ENCODE results near the gene TNNI2. TPM values are rescaled to one million over a fixed set of nuclear protein-coding genes. Genes with fewer than 3 reads are reported as not detected.

Gene TNNI2
- total RNA-seq, 4 donors from 2014 or later = 17.4 to 63.6 (median 27.2) TPM

DNA sequence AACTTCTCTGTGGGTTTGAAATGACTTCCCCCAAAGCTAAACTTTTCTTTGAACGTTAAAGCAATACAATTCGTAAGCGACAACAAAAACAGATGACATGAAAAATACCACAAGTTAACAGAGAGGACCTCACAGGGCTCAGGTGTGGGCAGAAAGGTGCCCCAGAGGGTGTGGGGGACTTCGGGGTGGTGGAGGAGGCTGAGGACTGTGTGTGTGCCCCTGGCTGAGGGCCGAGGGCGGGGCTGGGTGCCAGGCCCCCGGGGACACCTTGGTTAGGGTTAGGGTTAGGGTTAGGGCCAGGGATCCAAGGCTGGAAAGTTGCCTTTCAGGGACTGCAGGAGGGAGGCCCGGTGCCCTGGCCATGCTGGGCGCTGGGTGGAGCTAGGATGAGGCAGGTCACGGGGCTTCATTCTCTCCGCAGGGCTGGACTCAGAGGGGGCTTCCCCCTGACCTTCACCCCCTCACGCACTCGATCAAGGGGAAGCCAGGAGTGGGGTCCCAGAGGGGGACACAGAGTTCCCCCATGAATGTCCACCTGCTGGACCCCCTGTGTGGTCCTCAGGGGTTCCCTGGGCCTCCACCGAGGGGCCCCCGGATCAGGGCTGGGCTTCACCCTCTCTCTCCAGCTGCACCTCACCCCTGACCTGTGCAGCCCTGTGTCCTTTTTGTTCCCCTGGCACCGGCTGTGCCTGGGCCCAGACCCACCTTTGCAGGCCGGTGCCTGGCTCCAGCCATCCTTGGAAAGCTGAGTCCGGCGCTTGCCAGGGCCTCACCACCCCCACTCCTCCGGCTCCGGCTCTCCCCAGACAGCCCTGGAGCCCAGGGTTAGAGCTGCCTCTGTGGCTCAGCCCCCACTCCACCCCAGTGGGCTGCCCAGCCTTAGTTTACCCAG is 7.0 kb downstream of the TNNI2 start:
- no peak for DNase-seq (ENCODE audit: low spot score in 2 of 2)
- WGBS = 64% methylated on average over 11 of the region's 21 CpGs
- TF ChIP-seq EP300 (IDR thresholded peaks at IDR 0.05) = no peak
- TF ChIP-seq CTCF (IDR thresholded peaks at IDR 0.05) = no peak
- no peak for TF ChIP-seq POLR2AphosphoS5 (IDR thresholded peaks at IDR 0.05)
- TF ChIP-seq POLR2A (IDR thresholded peaks at IDR 0.05) = no peak
- no peak overlapping the region for H3K4me3 ChIP-seq
- H3K4me1 ChIP-seq = peaks cover 30% of the 10 kb centered on the region
- no peaks in the 10 kb centered on the region for H3K36me3 ChIP-seq
- H3K27ac ChIP-seq = no peak overlapping the region
- H3K27me3 ChIP-seq = no peaks in the 10 kb centered on the region
- no peaks in the 10 kb centered on the region for H3K9me3 ChIP-seq

DNA sequence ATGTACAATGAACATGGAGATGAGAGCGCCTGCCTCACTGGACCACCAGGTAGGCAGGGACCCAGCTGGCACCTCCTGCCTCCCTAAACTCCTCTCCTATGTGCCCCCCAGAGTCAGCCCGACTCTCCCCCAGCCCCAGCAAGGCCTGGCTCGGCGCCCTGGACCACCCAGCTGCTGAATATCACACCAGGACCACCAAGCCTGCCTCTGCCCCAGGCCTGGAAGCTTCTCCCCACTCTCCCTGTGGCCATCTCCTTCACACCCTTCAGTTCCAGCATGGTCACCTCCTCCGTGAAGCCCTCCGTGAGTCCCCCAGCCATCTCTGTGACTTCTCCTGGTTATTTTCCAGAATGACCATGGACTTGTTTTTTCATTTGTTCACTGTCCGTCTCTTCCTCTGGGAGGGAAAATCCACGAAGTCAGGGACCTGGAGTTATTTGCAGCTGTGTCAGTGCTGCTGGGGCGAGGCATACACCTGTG is 7.7 kb downstream of the TNNI2 start:
- DNase-seq (ENCODE audit: low spot score in 2 of 2) = no peak
- H3K4me1 ChIP-seq = peaks cover 27% of the 10 kb centered on the region
- H3K4me3 ChIP-seq = no peak overlapping the region
- H3K9me3 ChIP-seq = no peaks in the 10 kb centered on the region
- WGBS = 94% methylated on average over 9 of the region's 9 CpGs
- H3K27ac ChIP-seq = no peak overlapping the region
- no peaks in the 10 kb centered on the region for H3K36me3 ChIP-seq
- no peak for TF ChIP-seq CTCF (IDR thresholded peaks at IDR 0.05)
- no peak for TF ChIP-seq POLR2AphosphoS5 (IDR thresholded peaks at IDR 0.05)
- no peak for TF ChIP-seq POLR2A (IDR thresholded peaks at IDR 0.05)
- TF ChIP-seq EP300 (IDR thresholded peaks at IDR 0.05) = no peak
- H3K27me3 ChIP-seq = no peaks in the 10 kb centered on the region

GRCh38 chr11:1847006-1847735 is 8.4 kb downstream of the TNNI2 start:
- peaks cover 25% of the 10 kb centered on the region for H3K4me1 ChIP-seq
- TF ChIP-seq EP300 (IDR thresholded peaks at IDR 0.05) (no peak), POLR2A (IDR thresholded peaks at IDR 0.05) (no peak), POLR2AphosphoS5 (IDR thresholded peaks at IDR 0.05) (no peak)
- no peak overlapping the region for H3K4me3 ChIP-seq
- WGBS = 87% methylated on average over 26 of the region's 34 CpGs
- H3K27ac ChIP-seq = no peak overlapping the region
- no peaks in the 10 kb centered on the region for H3K27me3 ChIP-seq
- H3K9me3 ChIP-seq = no peaks in the 10 kb centered on the region
- DNase-seq (ENCODE audit: low spot score in 2 of 2) = no peak
- no peaks in the 10 kb centered on the region for H3K36me3 ChIP-seq

DNA sequence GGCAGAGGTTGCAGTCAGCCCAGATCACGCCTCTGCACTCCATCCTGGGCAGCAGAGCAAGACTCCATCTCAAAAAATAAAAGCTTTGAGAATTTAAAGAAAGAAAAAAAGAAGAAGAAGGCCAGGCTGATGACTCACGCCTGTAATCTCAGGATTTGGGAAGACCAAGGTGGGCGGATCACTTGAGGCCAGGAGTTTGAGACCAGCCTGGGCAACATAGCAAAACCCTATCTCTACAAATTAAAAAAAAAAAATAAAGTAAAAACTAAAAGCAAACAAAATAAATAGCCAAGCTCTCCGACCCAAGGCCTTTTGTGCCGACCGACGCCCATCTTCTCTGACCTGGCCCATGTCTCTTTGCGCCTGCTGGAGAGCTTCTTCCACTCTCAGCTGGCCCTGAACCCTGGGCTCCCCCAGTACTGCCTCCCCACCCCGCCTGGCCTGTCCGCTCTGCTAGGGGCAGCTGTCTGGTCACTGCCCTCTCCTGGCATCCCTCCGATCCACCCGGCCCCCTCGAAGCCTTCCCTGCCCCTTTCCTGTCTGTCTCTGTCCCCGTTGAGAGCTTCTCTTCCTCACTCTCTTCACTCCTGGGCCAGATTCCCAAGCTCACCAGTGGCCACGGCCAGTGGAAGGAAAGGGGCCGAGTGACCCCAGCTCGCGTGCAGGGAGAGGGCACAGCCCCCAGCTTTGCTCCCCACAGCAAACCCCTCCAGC is 9.3 kb downstream of the TNNI2 start:
- Histone ChIP-seq H3K27ac (no peak overlapping the region), H3K4me3 (no peak overlapping the region), H3K36me3 (no peaks in the 10 kb centered on the region), H3K9me3 (no peaks in the 10 kb centered on the region), H3K4me1 (peaks cover 16% of the 10 kb centered on the region), H3K27me3 (no peaks in the 10 kb centered on the region)
- WGBS = 92% methylated on average over 18 of the region's 18 CpGs
- DNase-seq (ENCODE audit: low spot score in 2 of 2) = no peak
- TF ChIP-seq EP300 (IDR thresholded peaks at IDR 0.05) = no peak
- no peak for TF ChIP-seq POLR2AphosphoS5 (IDR thresholded peaks at IDR 0.05)
- TF ChIP-seq CTCF (IDR thresholded peaks at IDR 0.05) = no peak
- TF ChIP-seq POLR2A (IDR thresholded peaks at IDR 0.05) = no peak

DNA sequence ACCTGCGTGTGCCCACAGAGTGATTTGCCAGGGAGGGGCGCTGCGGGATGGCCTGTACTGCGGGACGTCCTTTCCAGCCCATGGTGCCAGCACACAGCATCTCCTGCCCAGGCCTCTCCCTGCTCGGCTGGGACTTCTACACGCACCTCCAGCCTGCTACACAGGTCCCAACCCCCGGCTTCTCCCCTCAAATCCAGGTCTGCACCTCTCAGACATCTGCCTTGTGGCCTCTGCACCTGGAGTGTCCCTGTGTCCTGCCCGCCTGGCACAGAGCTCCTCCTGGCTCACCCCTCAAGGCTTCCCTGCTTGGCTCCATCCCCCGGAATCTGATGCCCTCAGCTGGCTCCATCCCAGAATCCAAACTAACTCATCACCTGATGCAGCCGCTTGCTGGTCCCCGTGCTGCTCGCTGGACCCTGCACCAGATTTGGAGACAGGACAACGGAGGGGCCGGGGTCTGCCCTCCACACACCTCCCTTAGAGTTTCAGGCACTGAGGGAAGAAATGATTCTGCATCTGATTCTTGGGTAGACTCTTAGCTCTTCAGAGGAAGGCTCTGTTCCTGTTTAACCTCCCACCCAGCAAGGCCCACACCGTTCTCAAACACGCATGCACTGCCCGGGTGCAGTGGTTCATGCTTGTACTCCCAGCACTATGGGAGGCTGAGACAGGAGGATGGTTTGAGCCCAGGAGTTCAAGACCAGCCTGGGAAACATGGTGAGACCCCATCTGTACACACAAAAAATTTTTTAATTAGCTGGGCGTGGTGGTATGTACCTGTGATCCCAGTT is 10.1 kb downstream of the TNNI2 start:
- Histone ChIP-seq H3K4me3 (no peak overlapping the region), H3K27ac (no peak overlapping the region), H3K27me3 (no peaks in the 10 kb centered on the region), H3K4me1 (peaks cover 13% of the 10 kb centered on the region), H3K9me3 (no peaks in the 10 kb centered on the region), H3K36me3 (no peaks in the 10 kb centered on the region)
- TF ChIP-seq EP300 (IDR thresholded peaks at IDR 0.05) (no peak), CTCF (IDR thresholded peaks at IDR 0.05) (no peak), POLR2A (IDR thresholded peaks at IDR 0.05) (no peak), POLR2AphosphoS5 (IDR thresholded peaks at IDR 0.05) (no peak)
- WGBS = 90% methylated on average over 18 of the region's 19 CpGs
- DNase-seq (ENCODE audit: low spot score in 2 of 2) = no peak

Measured in suprapubic skin (tissue), 4 donors.